ENCODE measurements around the gene KCNN3.

KCNN3 gene

DNA sequence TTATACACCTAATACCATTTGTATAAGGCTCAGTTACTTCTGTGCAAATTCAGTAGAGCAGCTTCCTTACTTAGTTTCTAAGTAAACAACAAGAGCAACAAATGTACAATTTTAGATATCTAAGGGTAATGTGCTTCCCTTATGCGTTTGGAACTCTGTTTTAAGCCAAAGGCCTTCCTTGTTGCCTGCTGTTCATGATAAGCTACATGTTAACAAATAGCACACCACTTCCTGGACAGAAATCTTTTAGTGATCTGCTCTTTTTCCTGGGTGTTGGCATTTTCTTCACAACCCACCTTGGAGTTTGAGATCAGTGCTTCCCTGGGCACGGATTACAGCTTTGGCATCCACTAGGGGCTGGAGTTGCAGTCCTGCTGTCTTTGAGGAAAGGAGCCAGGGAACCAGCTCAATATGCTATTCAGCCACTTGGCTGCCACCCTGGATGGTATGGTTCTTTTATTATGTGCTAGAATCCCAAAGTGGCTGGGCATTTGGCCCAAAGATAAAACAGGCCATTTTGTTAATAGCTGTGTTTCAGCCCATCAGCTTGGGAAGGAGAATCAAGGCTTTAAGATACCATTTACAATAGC lies 206.5 kb downstream of the KCNN3 start:
- Histone ChIP-seq H3K27me3 (ENCODE audit: insufficient read depth, poor library complexity, severe bottlenecking) (no peaks in the 10 kb centered on the region), H3K27ac (replicated peaks) (no peak overlapping the region), H3K4me3 (replicated peaks; ENCODE audit: insufficient read depth, low read length) (no peak overlapping the region)
- DNase-seq (ENCODE audit: low read depth in 1 of 2, low spot score in 1 of 2), result no peak
- TF ChIP-seq POLR2AphosphoS5 (IDR thresholded peaks at IDR 0.05; ENCODE audit: low read depth), result no peak
- TF ChIP-seq, protein P1, sequence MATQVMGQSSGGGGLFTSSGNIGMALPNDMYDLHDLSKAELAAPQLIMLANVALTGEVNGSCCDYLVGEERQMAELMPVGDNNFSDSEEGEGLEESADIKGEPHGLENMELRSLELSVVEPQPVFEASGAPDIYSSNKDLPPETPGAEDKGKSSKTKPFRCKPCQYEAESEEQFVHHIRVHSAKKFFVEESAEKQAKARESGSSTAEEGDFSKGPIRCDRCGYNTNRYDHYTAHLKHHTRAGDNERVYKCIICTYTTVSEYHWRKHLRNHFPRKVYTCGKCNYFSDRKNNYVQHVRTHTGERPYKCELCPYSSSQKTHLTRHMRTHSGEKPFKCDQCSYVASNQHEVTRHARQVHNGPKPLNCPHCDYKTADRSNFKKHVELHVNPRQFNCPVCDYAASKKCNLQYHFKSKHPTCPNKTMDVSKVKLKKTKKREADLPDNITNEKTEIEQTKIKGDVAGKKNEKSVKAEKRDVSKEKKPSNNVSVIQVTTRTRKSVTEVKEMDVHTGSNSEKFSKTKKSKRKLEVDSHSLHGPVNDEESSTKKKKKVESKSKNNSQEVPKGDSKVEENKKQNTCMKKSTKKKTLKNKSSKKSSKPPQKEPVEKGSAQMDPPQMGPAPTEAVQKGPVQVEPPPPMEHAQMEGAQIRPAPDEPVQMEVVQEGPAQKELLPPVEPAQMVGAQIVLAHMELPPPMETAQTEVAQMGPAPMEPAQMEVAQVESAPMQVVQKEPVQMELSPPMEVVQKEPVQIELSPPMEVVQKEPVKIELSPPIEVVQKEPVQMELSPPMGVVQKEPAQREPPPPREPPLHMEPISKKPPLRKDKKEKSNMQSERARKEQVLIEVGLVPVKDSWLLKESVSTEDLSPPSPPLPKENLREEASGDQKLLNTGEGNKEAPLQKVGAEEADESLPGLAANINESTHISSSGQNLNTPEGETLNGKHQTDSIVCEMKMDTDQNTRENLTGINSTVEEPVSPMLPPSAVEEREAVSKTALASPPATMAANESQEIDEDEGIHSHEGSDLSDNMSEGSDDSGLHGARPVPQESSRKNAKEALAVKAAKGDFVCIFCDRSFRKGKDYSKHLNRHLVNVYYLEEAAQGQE (IDR thresholded peaks at IDR 0.05; ENCODE audit: insufficient replicate concordance, low read depth), result no peak
- TF ChIP-seq GABPA (IDR thresholded peaks at IDR 0.05; ENCODE audit: low read depth), result no peak
- TF ChIP-seq, protein P2, sequence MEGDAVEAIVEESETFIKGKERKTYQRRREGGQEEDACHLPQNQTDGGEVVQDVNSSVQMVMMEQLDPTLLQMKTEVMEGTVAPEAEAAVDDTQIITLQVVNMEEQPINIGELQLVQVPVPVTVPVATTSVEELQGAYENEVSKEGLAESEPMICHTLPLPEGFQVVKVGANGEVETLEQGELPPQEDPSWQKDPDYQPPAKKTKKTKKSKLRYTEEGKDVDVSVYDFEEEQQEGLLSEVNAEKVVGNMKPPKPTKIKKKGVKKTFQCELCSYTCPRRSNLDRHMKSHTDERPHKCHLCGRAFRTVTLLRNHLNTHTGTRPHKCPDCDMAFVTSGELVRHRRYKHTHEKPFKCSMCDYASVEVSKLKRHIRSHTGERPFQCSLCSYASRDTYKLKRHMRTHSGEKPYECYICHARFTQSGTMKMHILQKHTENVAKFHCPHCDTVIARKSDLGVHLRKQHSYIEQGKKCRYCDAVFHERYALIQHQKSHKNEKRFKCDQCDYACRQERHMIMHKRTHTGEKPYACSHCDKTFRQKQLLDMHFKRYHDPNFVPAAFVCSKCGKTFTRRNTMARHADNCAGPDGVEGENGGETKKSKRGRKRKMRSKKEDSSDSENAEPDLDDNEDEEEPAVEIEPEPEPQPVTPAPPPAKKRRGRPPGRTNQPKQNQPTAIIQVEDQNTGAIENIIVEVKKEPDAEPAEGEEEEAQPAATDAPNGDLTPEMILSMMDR (IDR thresholded peaks at IDR 0.05; ENCODE audit: insufficient read depth, low read length), result no peak
- no peak for TF ChIP-seq SPI1 (IDR thresholded peaks at IDR 0.05; ENCODE audit: borderline replicate concordance, low read depth)

DNA sequence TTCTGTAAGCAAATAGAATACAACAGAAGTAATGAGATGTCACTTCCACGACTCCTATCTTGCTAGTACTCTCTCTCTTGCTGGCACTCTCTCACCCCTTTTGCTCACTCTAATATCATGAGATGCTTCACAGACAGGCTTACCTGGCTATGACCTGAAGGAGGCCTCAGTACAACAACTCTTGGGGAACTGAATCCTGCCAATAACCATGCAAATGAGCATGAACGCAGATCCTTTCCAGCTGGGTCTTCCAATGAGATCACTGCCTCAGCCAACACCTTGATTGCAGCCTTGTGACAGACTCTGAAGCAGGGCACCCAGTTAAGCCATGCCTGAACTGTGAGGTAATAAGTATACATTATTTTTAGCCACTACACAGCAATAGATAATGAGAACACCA lies 209.0 kb downstream of the KCNN3 start:
- TF ChIP-seq SPI1 (IDR thresholded peaks at IDR 0.05; ENCODE audit: borderline replicate concordance, low read depth), result no peak
- TF ChIP-seq, protein P1 (IDR thresholded peaks at IDR 0.05; ENCODE audit: insufficient replicate concordance, low read depth), result no peak
- TF ChIP-seq, protein P2 (IDR thresholded peaks at IDR 0.05; ENCODE audit: insufficient read depth, low read length), result no peak
- no peak for TF ChIP-seq GABPA (IDR thresholded peaks at IDR 0.05; ENCODE audit: low read depth)
- TF ChIP-seq POLR2AphosphoS5 (IDR thresholded peaks at IDR 0.05; ENCODE audit: low read depth), result no peak
- H3K27ac ChIP-seq (replicated peaks), result no peak overlapping the region
- no peak overlapping the region for H3K4me3 ChIP-seq (replicated peaks; ENCODE audit: insufficient read depth, low read length)
- no peaks in the 10 kb centered on the region for H3K27me3 ChIP-seq (ENCODE audit: insufficient read depth, poor library complexity, severe bottlenecking)
- DNase-seq (ENCODE audit: low read depth in 1 of 2, low spot score in 1 of 2), result no peak

DNA sequence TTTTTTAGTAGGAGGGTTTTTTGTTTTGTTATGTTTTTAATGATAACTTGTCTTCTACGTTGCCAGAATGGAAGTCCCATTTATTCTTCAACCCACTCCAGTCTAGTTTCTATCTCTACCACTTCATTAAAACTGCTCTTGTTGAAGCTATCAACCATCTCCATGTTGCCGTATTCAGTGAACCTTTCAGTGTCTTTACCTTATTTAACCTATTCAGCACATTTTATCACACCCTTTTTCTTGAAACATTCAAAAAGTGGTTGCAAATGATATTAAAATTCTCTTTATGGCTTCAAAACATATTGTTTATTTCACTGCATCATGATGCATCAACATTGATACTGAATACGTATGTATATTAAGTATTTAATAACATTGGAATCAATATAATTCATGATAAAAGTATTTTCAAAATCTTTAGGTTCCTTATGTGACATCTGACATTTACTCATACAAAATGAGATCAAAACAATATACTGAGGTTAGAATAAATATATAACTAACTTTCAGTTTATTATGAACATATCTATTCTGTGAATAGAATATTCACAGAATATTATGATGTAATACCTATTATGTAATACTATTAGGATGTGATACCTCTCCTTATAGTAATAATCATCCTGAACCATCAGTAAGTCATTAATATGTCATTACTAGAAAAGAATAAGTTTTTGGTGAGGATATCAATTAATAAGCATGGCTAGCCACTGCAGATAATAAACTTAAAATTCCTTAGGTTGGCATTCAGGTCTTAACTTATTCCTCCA lies 210.1 kb downstream of the KCNN3 start:
- no peak overlapping the region for H3K4me3 ChIP-seq (replicated peaks; ENCODE audit: insufficient read depth, low read length)
- H3K27ac ChIP-seq (replicated peaks), result no peak overlapping the region
- H3K27me3 ChIP-seq (ENCODE audit: insufficient read depth, poor library complexity, severe bottlenecking), result no peaks in the 10 kb centered on the region
- DNase-seq (ENCODE audit: low read depth in 1 of 2, low spot score in 1 of 2), result no peak
- TF ChIP-seq, protein P2 (IDR thresholded peaks at IDR 0.05; ENCODE audit: insufficient read depth, low read length), result no peak
- no peak for TF ChIP-seq GABPA (IDR thresholded peaks at IDR 0.05; ENCODE audit: low read depth)
- no peak for TF ChIP-seq SPI1 (IDR thresholded peaks at IDR 0.05; ENCODE audit: borderline replicate concordance, low read depth)
- TF ChIP-seq, protein P1 (IDR thresholded peaks at IDR 0.05; ENCODE audit: insufficient replicate concordance, low read depth), result no peak
- TF ChIP-seq POLR2AphosphoS5 (IDR thresholded peaks at IDR 0.05; ENCODE audit: low read depth), result no peak
